Tibial nerve (tissue), 4 donors: ENCODE data around the gene HSPB9.

Experiments used
- CTCF ChIP-seq, 5 experiments: fragments of 200-600 bp in 3 of 5; fragments of 450-650 bp in 2 of 5; sonication (generic) in 3 of 5; IDR thresholded peaks; one replicate each; pipeline ENCODE4 v1.5.1; 2016 to 2019; ENCODE audit warnings: antibody characterized with exemption in 5 of 5, mild to moderate bottlenecking in 3 of 5, moderate library complexity in 2 of 5
- EP300 ChIP-seq, 2 donors: sonication (generic); formaldehyde crosslinking; IDR thresholded peaks; one replicate each; pipeline ENCODE4 v1.6.1; 2017; ENCODE audit warnings: antibody characterized with exemption in 2 of 2, mild to moderate bottlenecking in 1 of 2

DNA sequence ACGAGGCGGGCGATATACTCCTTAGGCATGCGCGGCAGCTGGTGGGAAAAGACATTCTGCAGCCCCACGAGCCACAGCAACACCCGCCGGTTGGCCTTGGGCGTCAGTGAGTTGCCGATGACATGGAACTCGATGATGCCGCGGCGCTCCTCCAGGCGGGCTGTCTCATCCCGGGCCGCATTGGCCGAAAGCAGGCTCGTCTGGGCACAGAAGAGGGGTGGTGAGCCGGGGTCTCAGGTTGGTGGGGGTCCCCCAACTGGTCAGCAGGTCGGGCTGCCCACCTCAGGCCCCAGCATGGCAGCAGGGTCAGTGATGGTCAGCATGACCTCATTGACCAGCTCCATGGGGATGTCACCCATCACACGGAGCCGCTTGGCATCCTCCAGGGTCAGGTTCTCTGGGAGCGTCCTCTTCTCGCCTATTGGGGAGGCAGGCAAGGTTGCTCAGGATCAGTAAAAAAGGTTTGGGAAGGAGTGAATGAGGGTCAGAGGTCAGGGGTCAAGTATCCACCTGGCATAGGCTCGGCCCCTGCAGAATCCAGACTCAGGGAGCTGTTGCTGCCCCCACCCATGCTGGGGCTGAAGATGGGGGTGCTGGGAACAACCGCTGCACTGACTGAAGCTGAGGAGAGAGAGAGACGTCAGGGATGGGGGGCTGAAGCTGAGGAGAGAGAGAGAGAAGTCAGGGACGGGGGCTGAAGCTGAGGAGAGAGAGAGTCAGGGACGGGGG is 5.0 kb upstream of the HSPB9 start:
- no peak for TF ChIP-seq CTCF (IDR thresholded peaks at IDR 0.05)
- no peak for TF ChIP-seq EP300 (IDR thresholded peaks at IDR 0.05)
